ENCODE data around the gene CLCN7.

CLCN7 gene

GRCh38 chr16:1474796-1475551 is at the start of gene CLCN7:
TSS of gene CLCN7 (minus strand) at chr16:1475028. CDS start at chr16:1474974, 54 bp downstream.
- DNase-seq (ENCODE audit: low spot score), result peak; percentile 96

DNA sequence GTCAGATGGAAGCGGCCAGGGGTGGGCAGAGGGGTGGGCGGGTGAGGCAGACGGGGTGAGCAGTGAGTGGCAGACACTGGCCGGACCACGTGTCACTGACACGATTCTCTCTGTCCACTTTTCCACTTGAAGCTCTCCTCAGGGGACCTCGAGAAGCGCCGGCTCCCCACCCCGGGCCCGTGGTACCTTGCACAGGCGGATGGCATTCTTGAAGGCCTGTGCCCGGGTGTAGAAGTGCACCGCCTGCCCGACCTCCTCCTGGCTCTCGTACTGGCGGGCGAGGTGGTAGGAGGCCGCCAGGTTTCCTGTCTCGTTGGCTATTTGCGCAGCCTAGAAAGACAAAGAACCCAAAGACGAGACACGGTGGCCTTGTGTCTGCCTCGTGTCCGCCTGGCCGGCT is 49.5 kb upstream of the CLCN7 start:
- DNase-seq (ENCODE audit: low spot score), result no peak

DNA sequence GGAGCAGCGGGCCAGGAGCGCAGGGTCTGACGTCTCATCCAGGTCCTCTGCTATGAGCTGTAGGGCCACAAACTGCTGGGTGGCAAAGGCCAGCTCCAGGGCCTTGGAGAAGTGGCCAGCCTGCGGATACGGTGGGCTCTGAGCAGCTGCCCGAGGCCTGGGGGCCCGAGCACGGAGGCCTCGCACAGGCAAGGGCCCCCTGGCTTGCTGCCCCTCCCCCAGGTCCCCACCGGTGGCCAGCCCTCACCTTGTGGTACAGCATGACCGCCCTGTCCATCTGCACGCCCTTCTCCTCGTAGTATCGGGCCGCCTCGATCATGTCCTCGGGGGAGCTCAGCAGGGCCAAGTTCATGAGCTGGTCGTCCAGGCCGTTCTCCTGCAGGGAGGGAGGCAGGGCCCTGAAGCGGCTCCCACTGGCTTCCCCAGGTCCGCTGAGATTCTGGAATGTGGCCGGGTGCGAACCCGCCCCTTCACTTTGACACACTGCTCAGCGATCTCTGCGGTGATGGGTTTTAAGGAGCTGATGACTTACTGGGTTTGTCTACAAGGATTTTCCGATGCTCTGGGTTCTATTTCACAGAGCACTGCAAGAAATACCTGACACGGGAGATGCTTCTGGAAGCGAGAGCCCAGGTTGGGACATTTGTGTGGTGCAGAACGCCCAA is 48.9 kb upstream of the CLCN7 start:
- no peak for DNase-seq (ENCODE audit: low spot score)

GRCh38 chr16:1520461-1520860 is 45.6 kb upstream of the CLCN7 start:
- DNase-seq (ENCODE audit: low spot score), result no peak

DNA sequence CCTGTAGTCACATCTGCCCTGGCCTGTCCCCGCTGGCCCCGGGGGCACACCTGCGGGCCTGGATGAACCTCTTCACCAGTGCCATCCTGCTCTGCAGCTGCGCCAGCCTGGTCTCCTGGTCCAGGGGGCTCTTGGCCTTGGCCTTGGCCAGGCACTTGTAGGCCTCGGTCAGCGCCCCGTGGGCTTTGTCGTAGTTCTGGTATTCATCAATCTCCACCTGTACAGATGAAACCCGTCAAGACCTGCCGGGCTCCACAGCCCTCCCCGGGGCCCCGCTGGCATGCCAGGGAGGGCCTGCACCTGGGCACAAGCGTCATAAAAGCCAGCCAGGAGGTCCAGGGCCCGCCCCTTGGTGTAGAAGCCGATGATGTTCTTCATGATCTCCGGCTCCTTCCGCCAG is 45.0 kb upstream of the CLCN7 start:
- no peak for DNase-seq (ENCODE audit: low spot score)

DNA sequence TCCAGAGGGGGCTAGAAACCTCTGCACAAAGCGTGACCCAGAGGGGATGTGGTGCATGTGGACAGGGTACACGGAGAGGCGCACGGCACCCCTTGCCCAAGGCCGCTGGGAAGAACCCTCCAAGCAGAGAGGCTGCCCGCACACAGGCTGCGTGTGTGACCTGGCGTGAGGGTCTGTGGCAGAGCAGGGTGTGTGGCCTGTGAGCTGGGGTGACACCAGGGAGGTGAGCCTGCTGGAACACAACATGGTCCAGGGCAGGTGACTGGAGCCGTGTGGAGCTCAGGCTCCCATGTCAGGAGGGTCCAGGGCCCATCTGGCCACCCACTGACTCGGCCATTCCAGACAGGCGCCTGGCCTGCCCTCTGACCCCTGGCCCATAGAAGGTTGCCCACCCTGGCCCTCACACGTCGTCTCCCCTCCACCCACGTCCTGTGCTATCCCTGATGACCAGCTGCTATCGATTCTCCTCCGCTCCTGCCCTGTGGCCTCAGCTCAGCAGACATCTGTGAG is 43.9 kb upstream of the CLCN7 start:
- DNase-seq (ENCODE audit: low spot score), result no peak

GRCh38 chr16:1514507-1514906 is 39.7 kb upstream of the CLCN7 start:
- DNase-seq (ENCODE audit: low spot score), result no peak

DNA sequence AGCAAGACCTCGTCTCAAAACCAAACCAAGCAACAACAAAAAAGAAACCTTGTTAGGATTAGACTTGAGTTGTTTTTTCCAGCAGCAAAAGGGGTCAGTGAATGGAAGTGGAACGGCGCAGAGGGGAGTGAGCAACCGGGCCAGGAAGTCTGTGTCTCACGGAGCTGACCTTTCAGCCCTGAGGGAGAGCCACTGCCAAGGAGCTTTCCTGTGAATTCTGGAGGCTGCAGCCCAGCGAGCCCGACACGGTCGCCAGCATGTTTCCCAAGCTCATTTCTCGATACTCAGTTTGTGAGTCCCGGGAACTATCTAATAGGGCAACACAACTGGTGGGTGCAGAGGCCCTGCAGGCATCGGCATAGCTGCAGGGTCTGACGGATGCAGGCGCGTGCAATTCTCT is 37.9 kb upstream of the CLCN7 start:
- DNase-seq (ENCODE audit: low spot score), result no peak

GRCh38 chr16:1511662-1512569 is 37.1 kb upstream of the CLCN7 start:
- DNase-seq (ENCODE audit: low spot score), result no peak

DNA sequence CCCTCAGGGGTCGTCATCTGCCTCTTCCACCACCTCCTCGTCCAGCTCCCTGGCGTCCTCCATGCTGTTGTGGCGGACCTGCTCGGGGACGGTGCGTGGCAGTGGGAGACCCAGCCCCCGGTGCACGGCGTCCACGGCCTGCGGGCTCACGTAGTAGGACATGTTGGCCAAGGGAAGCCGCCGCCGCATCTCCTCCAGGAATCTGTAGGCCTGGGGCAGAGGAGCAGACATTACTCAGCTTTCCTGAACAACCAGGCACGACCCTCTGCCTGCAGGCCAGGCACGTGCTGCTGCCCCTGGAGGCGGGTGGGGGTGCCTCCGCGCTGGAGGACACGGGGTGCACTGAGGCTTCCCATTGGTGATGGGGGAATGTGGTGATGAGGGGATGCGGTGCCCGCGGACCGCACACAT is 36.1 kb upstream of the CLCN7 start:
- no peak for DNase-seq (ENCODE audit: low spot score)

DNA sequence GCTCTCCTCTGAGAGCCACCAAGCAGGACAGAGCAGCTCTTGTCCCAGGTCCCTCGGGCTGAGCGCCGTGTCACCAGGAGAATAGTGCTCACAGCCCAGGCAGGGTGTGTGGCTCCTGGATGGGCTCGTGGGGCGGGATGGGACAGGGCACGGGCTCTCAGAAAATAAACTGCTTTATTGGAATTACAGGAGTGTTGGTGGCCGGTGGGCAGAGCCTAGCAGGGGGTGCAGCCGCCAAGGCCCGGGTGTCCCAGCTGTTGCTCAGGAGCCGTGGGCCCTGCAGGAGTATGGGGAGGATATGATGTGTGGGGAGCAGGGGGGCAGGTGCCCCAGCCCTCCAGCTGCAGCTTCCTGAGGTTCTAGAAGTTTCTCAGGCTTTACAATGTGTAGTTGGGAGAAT is 35.4 kb upstream of the CLCN7 start:
- DNase-seq (ENCODE audit: low spot score), result no peak

- no peak for DNase-seq (ENCODE audit: low spot score)
These were observed 34.7 kb upstream of the CLCN7 start for GRCh38 chr16:1509307-1510221.

DNA sequence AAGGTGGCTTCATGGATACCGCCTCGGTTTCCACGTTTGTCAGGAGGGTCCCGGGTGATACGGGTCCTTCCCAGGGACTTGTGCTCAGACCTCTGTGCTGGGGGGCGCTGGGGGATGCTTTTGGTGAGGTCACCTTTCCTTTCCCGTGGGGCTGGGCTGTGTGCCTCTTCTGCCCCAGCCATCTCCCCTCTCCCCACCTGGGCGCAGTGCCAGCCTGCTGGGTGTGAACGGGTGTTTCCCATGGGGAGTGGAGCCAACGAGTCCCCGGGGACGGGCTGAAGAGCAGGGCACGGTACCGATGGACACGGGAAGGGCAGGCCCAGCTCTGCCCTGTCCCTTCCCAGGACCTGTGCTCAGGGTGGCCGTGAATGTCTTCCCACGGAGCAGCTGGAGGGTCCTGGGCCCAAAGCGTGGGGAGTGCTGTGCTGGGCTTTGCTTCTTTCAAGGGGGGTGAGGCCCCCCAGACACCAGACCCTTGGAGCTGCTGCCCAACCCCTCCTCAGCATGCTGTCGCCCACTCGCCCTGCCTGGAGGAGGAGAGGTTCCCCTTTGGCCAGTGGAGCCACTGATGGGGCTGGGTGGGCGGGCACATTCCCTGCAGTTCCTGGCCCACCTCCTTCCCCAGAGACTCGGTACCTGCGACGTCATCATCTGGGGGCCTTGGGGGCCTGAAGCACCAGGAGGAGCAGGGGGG is 33.8 kb upstream of the CLCN7 start:
- no peak for DNase-seq (ENCODE audit: low spot score)

GRCh38 chr16:1506494-1507213 is 31.8 kb upstream of the CLCN7 start:
- no peak for DNase-seq (ENCODE audit: low spot score)

- DNase-seq (ENCODE audit: low spot score), result no peak
These were observed 31.1 kb upstream of the CLCN7 start for GRCh38 chr16:1505912-1506311.

DNA sequence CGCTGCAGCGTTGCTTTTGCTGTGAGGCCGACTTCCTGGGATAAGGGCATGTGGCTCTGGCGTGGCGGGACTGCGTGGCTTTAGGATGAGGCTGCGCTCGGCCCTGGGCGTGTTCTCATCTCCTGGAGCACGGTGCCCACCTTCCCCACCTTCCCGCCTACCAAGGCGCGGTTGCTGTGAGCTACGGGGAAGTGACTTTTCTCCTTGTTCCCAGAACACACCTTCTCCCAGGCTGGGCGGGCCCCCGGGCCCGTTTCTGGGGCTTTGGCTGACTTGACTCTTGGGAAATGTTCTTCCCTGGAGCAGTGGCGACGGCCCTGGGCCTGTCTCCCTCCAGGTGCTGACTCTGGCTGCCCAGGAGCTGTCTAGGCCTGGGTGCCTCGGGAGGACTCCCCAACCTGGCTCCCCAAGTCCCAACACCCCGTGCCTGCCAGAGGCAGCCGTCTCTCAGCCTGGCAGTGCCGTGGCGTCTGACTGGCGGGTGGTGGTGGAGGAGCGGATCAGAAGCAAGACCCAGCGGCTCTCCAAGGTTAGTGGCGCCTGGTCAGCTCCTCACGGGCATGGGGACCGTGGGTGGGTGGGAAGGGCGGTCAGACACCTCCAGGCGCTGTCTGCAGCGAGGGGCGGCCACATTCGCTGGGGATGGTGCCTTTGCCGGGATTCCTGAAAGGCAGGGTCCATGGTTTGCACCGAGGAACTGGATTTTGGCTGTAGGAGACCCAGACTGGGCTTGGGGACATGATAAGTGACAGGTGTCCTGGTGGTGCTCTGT is 30.4 kb upstream of the CLCN7 start:
- no peak for DNase-seq (ENCODE audit: low spot score)

DNA sequence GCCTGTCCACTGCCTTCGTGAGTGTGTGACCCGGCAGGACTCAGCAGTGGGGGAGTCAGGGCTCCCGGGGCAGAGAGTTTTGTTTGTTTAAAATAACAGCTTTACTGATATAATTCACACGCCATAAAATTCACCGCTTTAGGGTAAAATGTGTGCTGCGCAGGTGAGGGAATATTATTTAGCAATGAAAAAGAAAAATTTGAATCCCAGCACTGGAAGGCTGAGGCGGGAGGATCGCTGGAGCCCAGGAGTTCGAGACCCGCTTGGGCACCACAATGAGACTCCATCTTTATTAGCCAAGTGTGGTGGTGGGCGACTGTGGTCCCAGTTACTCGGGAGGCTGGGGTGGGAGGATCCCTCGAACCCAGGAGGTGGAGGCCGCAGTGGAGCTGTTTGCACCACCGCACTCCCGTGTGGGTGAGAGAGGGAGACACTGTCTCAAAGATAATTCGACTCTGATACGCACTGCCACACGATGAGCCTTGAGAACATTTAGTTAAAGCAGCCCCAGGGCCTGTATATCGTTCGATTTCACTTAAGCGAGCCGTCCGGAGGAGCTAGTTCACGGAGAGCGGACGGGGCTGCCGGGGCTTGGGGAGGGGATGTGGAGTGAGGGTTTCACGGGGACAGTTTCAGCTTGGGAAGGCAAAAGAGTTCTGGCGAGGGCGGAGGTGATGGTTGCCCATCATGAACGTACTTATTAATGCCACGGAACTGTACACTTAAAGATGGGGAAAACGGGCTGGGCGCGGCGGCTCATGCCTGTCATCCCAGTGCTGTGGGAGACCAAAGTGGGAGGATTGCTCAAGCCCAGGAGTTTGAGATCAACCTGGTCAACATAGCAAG is 28.5 kb upstream of the CLCN7 start:
- no peak for DNase-seq (ENCODE audit: low spot score)
